CD14-positive monocyte (primary cell): Measurements from ENCODE around the gene SRCIN1. TPM values are rescaled to one million over a fixed set of nuclear protein-coding genes. Genes with fewer than 3 reads are reported as not detected.

Experiments
- polyA plus RNA-seq, 3 donors: library from polyadenylated mRNA; depleted of rRNA in 1 of 3; unstranded in 2 of 3; stranded (reverse) in 1 of 3; fragments of 300-500 nt in 2 of 3; fragments of >200 nt in 1 of 3; fragmentation: Illumina TruSeq in 2 of 3; gene quantifications; 1 replicate in 2 of 3; 2 replicates in 1 of 3; pipeline ENCODE4 v1.2.3, GENCODE V29; 2012 to 2021

SRCIN1 gene
- polyA plus RNA-seq, 3 donors = 0.01 TPM; not detected in 2

Other genes starting within 250 kb of the SRCIN1 start
- under 1 TPM; 0.03 to 0.21 (median 0.09) TPM for gene ARHGAP23, start 177.5 kb downstream of the SRCIN1 start, polyA plus RNA-seq
- under 1 TPM in 1 of 3 donors, not detected in 2; 0.63 TPM for gene EPOP, start 69.0 kb upstream of the SRCIN1 start, polyA plus RNA-seq
- 10 to 100 TPM in 1 of 3 donors, under 1 TPM in 2; 0.72 to 55.4 (median 0.82) TPM for gene MLLT6, start 99.3 kb upstream of the SRCIN1 start, polyA plus RNA-seq
- 10 to 100 TPM in 2 of 3 donors, 1 to 10 TPM in 1; 7.1 to 61.2 (median 53.4) TPM for gene CISD3, start 124.4 kb upstream of the SRCIN1 start, polyA plus RNA-seq
- under 1 TPM in 1 of 3 donors, not detected in 2; 0.60 TPM for gene PCGF2, start 142.4 kb upstream of the SRCIN1 start, polyA plus RNA-seq
- gene PSMB3, start 146.8 kb upstream of the SRCIN1 start, polyA plus RNA-seq = 100 to 1,000 TPM; 315 to 689 (median 625) TPM
- 10 to 100 TPM in 1 of 3 donors, 1 to 10 TPM in 2; 4.4 to 20.2 (median 4.6) TPM for gene PIP4K2B, start 193.6 kb upstream of the SRCIN1 start, polyA plus RNA-seq
- 10 to 100 TPM in 1 of 3 donors, 1 to 10 TPM in 2; 7.5 to 63.2 (median 8.4) TPM for gene CWC25, start 219.4 kb upstream of the SRCIN1 start, polyA plus RNA-seq
- gene RPL23, start 247.8 kb upstream of the SRCIN1 start, polyA plus RNA-seq = 1,000 to 10,000 TPM in 1 of 3 donors, 100 to 1,000 TPM in 2; 561 to 1,701 (median 618) TPM